Esophagus squamous epithelium (tissue), 5 donors: Measurements from ENCODE around the gene FOSL2. TPM values are rescaled to one million over a fixed set of nuclear protein-coding genes. Genes with fewer than 3 reads are reported as not detected.

ENCODE experiments used
- DNase-seq: peaks from one replicate; lab custom pipeline; 2025; lab: John Stamatoyannopoulos, UW
- H3K27ac ChIP-seq, 4 donors: fragments of 200-600 bp; sonication (generic); one replicate each; pipeline ENCODE4 v1.5.1; 2016 to 2019; ENCODE audit warnings: mild to moderate bottlenecking in 1 of 4
- H3K27me3 ChIP-seq, 4 donors: fragments of 200-600 bp; sonication (generic); 1 replicate in 3 of 4; 2 replicates in 1 of 4; pipeline versions ENCODE4 v1.5.1 to v1.6.0; 2017 to 2021; ENCODE audit warnings: antibody characterized with exemption in 1 of 4
- H3K36me3 ChIP-seq, 3 donors: fragments of 200-600 bp; sonication (generic); one replicate each; pipeline ENCODE4 v1.5.1; 2016 to 2019
- H3K4me1 ChIP-seq, 3 donors: fragments of 200-600 bp; sonication (generic); one replicate each; pipeline ENCODE4 v1.5.1; 2017 to 2019
- H3K4me3 ChIP-seq, 4 donors: fragments of 200-600 bp; sonication (generic); 1 replicate in 3 of 4; 2 replicates in 1 of 4; pipeline ENCODE4 v1.5.1; 2016 to 2019; ENCODE audit warnings: mild to moderate bottlenecking in 2 of 4, moderate library complexity in 1 of 4
- H3K9me3 ChIP-seq, 3 donors: fragments of 200-600 bp; sonication (generic); one replicate each; pipeline ENCODE4 v1.5.1; 2016 to 2019
- CTCF ChIP-seq, 6 experiments: fragments of 450-650 bp in 4 of 6; fragments of 200-600 bp in 2 of 6; sonication (generic) in 2 of 6; IDR thresholded peaks; one replicate each; pipeline ENCODE4 v1.5.1; 2016 to 2019; ENCODE audit warnings: antibody characterized with exemption in 6 of 6, mild to moderate bottlenecking in 4 of 6, moderate library complexity in 4 of 6
- POLR2A ChIP-seq, 4 donors: fragments of 450-650 bp; IDR thresholded peaks; one replicate each; pipeline ENCODE4 v1.6.1; 2017; ENCODE audit warnings: antibody characterized with exemption in 4 of 4, mild to moderate bottlenecking in 4 of 4, moderate library complexity in 3 of 4
- WGBS, 2 donors: methylation state at CpG; one replicate each; pipeline ENCODE4 v1.1.5; 2018; 5-methylcytosine and 5-hydroxymethylcytosine counted together
- intact Hi-C: fragments of 100-400 bp; cut with DNase I; formaldehyde crosslinking; loops from one replicate; pipeline ENCODE4 v1.15.0; 2022
- total RNA-seq, 4 donors: library from RNA; depleted of rRNA; stranded (reverse); fragments of >200 nt; gene quantifications; one replicate each; pipeline ENCODE4 v1.1.0, GENCODE V29; 2016
- donor health status: DM: yes; HTN: yes; CAD: no.

The FOSL2 gene
- total RNA-seq, 4 donors from 2014 or later = 100 to 234 (median 144) TPM

GRCh38 chr2:28435241-28435640 is 42.6 kb downstream of the FOSL2 start:
- intact Hi-C loops = no loop called here
- 71 to 86% methylated on average over 1 to 4 of the region's 4 CpGs for WGBS, 2 donors
- H3K36me3 ChIP-seq = no peaks in the 10 kb centered on the region
- H3K27me3 ChIP-seq = no peaks in the 10 kb centered on the region
- H3K27ac ChIP-seq = peak overlapping the region in 3 of 4 donors; percentile 74 to 90 (median 80)
- DNase-seq = no peak
- H3K4me1 ChIP-seq = peaks cover 18 to 48% (median 31%) of the 10 kb centered on the region in 3 donors
- TF ChIP-seq POLR2A (IDR thresholded peaks at IDR 0.05) (no peak), CTCF (IDR thresholded peaks at IDR 0.05) (no peak)
- peaks cover 0 to 9% (median 0%) of the 10 kb centered on the region in 3 donors for H3K9me3 ChIP-seq
- H3K4me3 ChIP-seq = no peak overlapping the region

GRCh38 chr2:28435814-28436351 is 43.2 kb downstream of the FOSL2 start:
- no peak overlapping the region for H3K4me3 ChIP-seq
- 71 to 91% methylated on average over 3 to 4 of the region's 4 CpGs for WGBS, 2 donors
- intact Hi-C loops = no loop called here
- DNase-seq = no peak
- TF ChIP-seq POLR2A (IDR thresholded peaks at IDR 0.05) = no peak
- no peak for TF ChIP-seq CTCF (IDR thresholded peaks at IDR 0.05)
- peak overlapping the region; percentile 74 to 90 (median 83) for H3K27ac ChIP-seq
- peaks cover 18 to 48% (median 31%) of the 10 kb centered on the region in 3 donors for H3K4me1 ChIP-seq
- H3K9me3 ChIP-seq = peaks cover 0 to 9% (median 0%) of the 10 kb centered on the region in 3 donors
- H3K36me3 ChIP-seq = no peaks in the 10 kb centered on the region
- H3K27me3 ChIP-seq = no peaks in the 10 kb centered on the region

- peak overlapping the region in 1 of 4 donors; percentile 9 for H3K4me3 ChIP-seq
- intact Hi-C loops = no loop called here
- H3K36me3 ChIP-seq = no peaks in the 10 kb centered on the region
- peak overlapping the region; percentile 80 to 90 (median 85) for H3K27ac ChIP-seq
- no peaks in the 10 kb centered on the region for H3K27me3 ChIP-seq
- peaks cover 18 to 48% (median 31%) of the 10 kb centered on the region in 3 donors for H3K4me1 ChIP-seq
- DNase-seq = no peak
- TF ChIP-seq POLR2A (IDR thresholded peaks at IDR 0.05) (peak in 1 of 4 donors; percentile 12), CTCF (IDR thresholded peaks at IDR 0.05) (peak in 1 of 6 experiments; percentile 12)
- peaks cover 0 to 9% (median 0%) of the 10 kb centered on the region in 3 donors for H3K9me3 ChIP-seq
- WGBS, 2 donors = 10 to 63% methylated on average over 2 to 4 of the region's 17 CpGs
These were observed 43.9 kb downstream of the FOSL2 start for GRCh38 chr2:28436525-28437051.

- Histone ChIP-seq H3K4me3 (peak overlapping the region in 2 of 4 donors; percentile 9 to 18), H3K9me3 (peaks cover 0 to 9% (median 0%) of the 10 kb centered on the region in 3 donors), H3K27ac (peak overlapping the region; percentile 80 to 90 (median 85)), H3K36me3 (no peaks in the 10 kb centered on the region), H3K27me3 (no peaks in the 10 kb centered on the region), H3K4me1 (peaks cover 18 to 48% (median 31%) of the 10 kb centered on the region in 3 donors)
- DNase-seq = no peak
- 27 to 48% methylated on average over 5 to 9 of the region's 18 CpGs for WGBS, 2 donors
- intact Hi-C loops = no loop called here
- no peak for TF ChIP-seq CTCF (IDR thresholded peaks at IDR 0.05)
These were observed 44.6 kb downstream of the FOSL2 start for GRCh38 chr2:28437149-28437835.

- Histone ChIP-seq H3K4me3 (no peak overlapping the region), H3K27ac (peak overlapping the region; percentile 80 to 90 (median 85)), H3K9me3 (peaks cover 0 to 8% (median 0%) of the 10 kb centered on the region in 3 donors), H3K4me1 (peaks cover 18 to 48% (median 31%) of the 10 kb centered on the region in 3 donors), H3K27me3 (no peaks in the 10 kb centered on the region), H3K36me3 (no peaks in the 10 kb centered on the region)
- WGBS, 2 donors = 58 to 100% methylated on average over 2 of the region's 5 CpGs
- intact Hi-C loops = no loop called here
- TF ChIP-seq CTCF (IDR thresholded peaks at IDR 0.05) = no peak
- TF ChIP-seq POLR2A (IDR thresholded peaks at IDR 0.05) = no peak
- DNase-seq = no peak
These were observed 45.3 kb downstream of the FOSL2 start for GRCh38 chr2:28437918-28438317.
